Right lobe of liver (tissue), 4 donors: ENCODE measurements around the gene HOXB1.

Experiments used
- CTCF ChIP-seq, 4 donors: fragments of 200-600 bp in 3 of 4; fragments of 450-650 bp in 1 of 4; IDR thresholded peaks; one replicate each; pipeline versions ENCODE4 v1.5.1 to v1.8.0; 2016 to 2022; ENCODE audit warnings: antibody characterized with exemption in 4 of 4, mild to moderate bottlenecking in 2 of 4
- POLR2A ChIP-seq: fragments of 450-650 bp; IDR thresholded peaks from one replicate; pipeline ENCODE4 v1.6.1; 2017; ENCODE audit warnings: antibody characterized with exemption, mild to moderate bottlenecking
- donor health status: DM: no; HTN: no; CAD: no.
- donor health status: DM: no; HTN: no; CAD: no.
- donor health status: DM: no; HTN: yes; CAD: no.

- TF ChIP-seq CTCF (IDR thresholded peaks at IDR 0.05), result no peak
- TF ChIP-seq POLR2A, result no peak
Observed at GRCh38 chr17:48563385-48563838, 32.6 kb upstream of the HOXB1 start.
